BJ (cell line): ENCODE results near the gene C2orf68. TPM values are rescaled to one million over a fixed set of nuclear protein-coding genes. Genes with fewer than 3 reads are reported as not detected.
"Not testable (repeated sequence)": the region's sequence is repeated elsewhere in the genome, so short reads cannot be mapped to it uniquely, and the experiment has no call there.

Source experiments
- CTCF ChIA-PET: fragments of 350-600 bp; formaldehyde crosslinking; extraction: SDS; loops from one replicate; lab custom pipeline; 2021; ENCODE audit warnings: antibody characterized with exemption, inconsistent platforms; lab: Yijun Ruan, JAX
- POLR2A ChIA-PET: fragments of 300-600 bp; sonication (Branson Sonifier 250); formaldehyde crosslinking; extraction: SDS; loops from one replicate; lab custom pipeline; 2021; ENCODE audit warnings: antibody characterized with exemption; lab: Charles Lee
- DNase-seq: peaks from one replicate; pipeline ENCODE4 v3.0.0-alpha.2; 2011; ENCODE audit warnings: low read depth
- H3K27me3 ChIP-seq: 2 replicates; pipeline ENCODE4 v1.6.0; 2011; ENCODE audit warnings: low read length; ENCODE audit not compliant: control insufficient read depth, insufficient read depth
- H3K36me3 ChIP-seq: 2 replicates; pipeline ENCODE4 v1.5.1; 2011; ENCODE audit warnings: low read length; ENCODE audit not compliant: control insufficient read depth, insufficient read depth
- H3K4me3 ChIP-seq: 2 replicates; pipeline ENCODE4 v1.5.1; 2011; ENCODE audit warnings: low read depth, mild to moderate bottlenecking, control low read depth, low read length
- polyA plus RNA-seq: library from polyadenylated mRNA; depleted of rRNA; stranded (reverse); fragments of >200 nt; gene quantifications from 2 replicates; pipeline ENCODE4 v1.2.3, GENCODE V29; 2011
- TF ChIP-seq, protein P1 (sequence below): IDR thresholded peaks from 2 replicates; pipeline ENCODE4 v1.5.1; 2011; ENCODE audit warnings: low read depth, mild to moderate bottlenecking, control low read depth, inconsistent platforms, low read length, moderate library complexity; ENCODE audit not compliant: insufficient read depth

C2orf68 gene
- polyA plus RNA-seq, 1 experiment = 16.4 TPM

DNA sequence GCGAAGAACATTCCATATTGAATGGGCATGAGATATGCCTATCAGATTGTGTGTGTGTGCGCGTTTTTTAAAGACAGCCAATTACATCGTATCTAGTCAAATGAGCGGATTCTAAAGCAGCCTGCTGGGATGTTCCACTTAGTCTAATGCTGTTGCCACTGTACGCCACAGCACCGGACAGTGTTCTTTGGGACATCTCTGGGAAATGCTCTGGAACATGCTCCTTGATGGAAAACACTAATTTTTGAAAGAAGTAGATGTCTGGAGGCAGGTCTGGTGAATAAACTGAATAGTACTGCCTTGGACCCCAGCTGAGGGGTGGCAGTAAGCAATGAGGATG, 5.8 kb downstream of the C2orf68 start:
- ChIA-PET POLR2A (no interaction called here), CTCF (interaction anchor here (0.6 to 1.7 kb wide), 5 partner anchors 29 to 210 kb away, joined by 3 to 4 read pairs (median 3); no protein-coding TSS in a partner anchor)
- TF ChIP-seq, protein P1, sequence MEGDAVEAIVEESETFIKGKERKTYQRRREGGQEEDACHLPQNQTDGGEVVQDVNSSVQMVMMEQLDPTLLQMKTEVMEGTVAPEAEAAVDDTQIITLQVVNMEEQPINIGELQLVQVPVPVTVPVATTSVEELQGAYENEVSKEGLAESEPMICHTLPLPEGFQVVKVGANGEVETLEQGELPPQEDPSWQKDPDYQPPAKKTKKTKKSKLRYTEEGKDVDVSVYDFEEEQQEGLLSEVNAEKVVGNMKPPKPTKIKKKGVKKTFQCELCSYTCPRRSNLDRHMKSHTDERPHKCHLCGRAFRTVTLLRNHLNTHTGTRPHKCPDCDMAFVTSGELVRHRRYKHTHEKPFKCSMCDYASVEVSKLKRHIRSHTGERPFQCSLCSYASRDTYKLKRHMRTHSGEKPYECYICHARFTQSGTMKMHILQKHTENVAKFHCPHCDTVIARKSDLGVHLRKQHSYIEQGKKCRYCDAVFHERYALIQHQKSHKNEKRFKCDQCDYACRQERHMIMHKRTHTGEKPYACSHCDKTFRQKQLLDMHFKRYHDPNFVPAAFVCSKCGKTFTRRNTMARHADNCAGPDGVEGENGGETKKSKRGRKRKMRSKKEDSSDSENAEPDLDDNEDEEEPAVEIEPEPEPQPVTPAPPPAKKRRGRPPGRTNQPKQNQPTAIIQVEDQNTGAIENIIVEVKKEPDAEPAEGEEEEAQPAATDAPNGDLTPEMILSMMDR = no peak
- H3K27me3 ChIP-seq = no peaks in the 10 kb centered on the region
- H3K4me3 ChIP-seq = no peak overlapping the region
- DNase-seq = no peak
- peaks cover 9% of the 10 kb centered on the region; the same call in 1 of the 2 replicates for H3K36me3 ChIP-seq

DNA sequence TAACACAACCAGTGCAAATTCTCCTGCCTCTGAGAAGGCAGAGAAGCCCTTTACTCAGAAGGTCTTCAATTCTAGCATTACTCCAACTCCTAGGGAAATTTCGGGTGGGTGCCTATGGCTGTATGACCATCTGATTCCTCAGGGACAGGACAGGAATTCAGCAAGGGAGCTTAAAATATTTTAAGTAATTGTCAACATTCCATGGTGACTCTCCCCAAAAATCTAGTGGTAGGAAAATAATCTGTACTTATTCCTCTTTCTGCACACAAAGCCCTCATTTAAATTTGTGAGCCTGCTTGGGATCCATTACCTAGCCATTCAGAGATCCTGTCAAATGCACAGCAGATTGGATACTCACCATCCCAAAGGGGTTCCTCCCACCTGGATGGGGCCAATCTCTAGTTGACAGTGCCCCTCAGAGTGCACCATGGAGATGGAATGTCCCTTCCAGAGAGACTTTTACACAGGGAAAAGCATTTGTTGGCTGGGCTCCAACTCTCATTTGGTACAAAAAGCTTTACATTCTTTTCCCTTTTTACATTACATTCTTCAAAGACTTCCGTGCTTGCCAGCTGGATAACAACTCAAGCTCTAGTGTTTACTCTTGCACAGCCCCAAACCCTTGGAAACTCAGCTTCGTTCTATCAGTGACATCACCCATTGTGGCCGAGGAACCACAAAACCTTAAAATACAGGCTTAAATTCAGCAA, 6.3 kb downstream of the C2orf68 start:
- CTCF ChIA-PET = interaction anchor here (0.6 to 1.1 kb wide), 4 partner anchors 17 to 185 kb away, joined by 3 to 4 read pairs (median 4); no protein-coding TSS in a partner anchor
- TF ChIP-seq, protein P1 = no peak
- DNase-seq = no peak
- Histone ChIP-seq H3K27me3 (no peaks in the 10 kb centered on the region), H3K4me3 (no peak overlapping the region), H3K36me3 (peaks cover 9% of the 10 kb centered on the region)
- POLR2A ChIA-PET = interaction anchor here (2.2 kb wide), 1 partner anchor 10 kb away, joined by 8 read pairs; the partner anchor contains the start of gene RNF181

DNA sequence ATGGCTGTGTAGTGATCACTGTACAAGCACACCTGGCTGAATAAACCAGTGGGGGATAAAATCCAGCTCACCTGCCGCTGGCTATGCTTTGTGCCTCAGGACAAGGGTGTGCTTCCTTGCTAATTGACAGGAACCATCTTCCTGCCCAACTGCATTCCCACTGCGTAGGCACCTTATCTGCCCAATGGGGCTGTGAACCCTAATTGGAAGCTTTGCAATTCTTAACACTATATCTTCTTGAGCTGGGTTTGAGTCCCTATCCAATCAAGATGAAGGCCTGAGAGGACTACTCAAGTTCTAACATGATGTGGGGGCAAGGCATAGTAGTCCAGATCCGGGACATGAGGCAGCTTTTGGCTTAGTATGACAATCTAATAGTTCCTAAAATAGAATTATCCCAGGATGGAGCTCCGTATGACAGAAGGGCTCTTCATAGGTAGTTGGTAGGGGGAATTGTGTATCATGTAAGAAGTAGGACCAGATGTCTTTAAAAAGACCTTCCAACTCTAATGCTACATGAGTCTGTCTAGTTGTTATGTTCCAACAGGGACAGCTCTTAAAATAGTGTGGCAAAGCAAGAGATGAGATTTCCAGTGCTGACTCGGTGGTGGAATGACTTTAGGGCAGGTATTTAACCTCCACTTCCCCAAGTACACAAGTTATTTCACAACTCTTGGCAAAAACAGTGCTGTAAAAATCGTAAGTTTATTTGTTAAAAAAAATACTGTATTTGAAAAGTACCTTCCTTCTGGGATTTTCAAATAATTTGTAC, 7.1 kb downstream of the C2orf68 start:
- H3K27me3 ChIP-seq = no peaks in the 10 kb centered on the region
- TF ChIP-seq, protein P1 = no peak
- peaks cover 12% of the 10 kb centered on the region for H3K36me3 ChIP-seq
- POLR2A ChIA-PET = interaction anchor here (2.2 kb wide), 1 partner anchor 9 kb away, joined by 8 read pairs; the partner anchor contains the start of gene RNF181
- no peak overlapping the region for H3K4me3 ChIP-seq
- CTCF ChIA-PET = interaction anchor here (0.9 to 1.1 kb wide), 3 partner anchors 14 to 209 kb away, joined by 3 to 4 read pairs (median 3); no protein-coding TSS in a partner anchor
- no peak for DNase-seq

DNA sequence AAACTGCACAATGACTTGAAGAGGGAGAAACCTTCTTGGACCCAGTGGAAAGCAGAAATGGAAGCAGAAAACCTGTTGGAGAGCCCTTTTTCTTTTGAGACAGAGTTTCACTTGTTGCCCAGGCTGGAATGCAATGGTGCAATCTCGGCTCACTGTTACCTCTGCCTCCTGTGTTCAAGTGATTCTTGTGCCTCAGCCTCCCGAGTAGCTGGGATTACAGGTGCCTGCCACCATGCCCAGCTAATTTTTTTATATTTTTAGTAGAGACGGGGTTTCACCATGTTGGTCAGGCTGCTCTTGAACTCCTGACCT, 7.8 kb downstream of the C2orf68 start:
- DNase-seq, H3K4me3 ChIP-seq, H3K27me3 ChIP-seq: not testable (repeated sequence)
- CTCF ChIA-PET = interaction anchor here (1.0 to 1.1 kb wide), 2 partner anchors 13 to 210 kb away, joined by 3 read pairs; no protein-coding TSS in a partner anchor
- H3K36me3 ChIP-seq = peaks cover 14% of the 10 kb centered on the region
- POLR2A ChIA-PET = interaction anchor here (2.2 kb wide), 1 partner anchor 9 kb away, joined by 8 read pairs; the partner anchor contains the start of gene RNF181

DNA sequence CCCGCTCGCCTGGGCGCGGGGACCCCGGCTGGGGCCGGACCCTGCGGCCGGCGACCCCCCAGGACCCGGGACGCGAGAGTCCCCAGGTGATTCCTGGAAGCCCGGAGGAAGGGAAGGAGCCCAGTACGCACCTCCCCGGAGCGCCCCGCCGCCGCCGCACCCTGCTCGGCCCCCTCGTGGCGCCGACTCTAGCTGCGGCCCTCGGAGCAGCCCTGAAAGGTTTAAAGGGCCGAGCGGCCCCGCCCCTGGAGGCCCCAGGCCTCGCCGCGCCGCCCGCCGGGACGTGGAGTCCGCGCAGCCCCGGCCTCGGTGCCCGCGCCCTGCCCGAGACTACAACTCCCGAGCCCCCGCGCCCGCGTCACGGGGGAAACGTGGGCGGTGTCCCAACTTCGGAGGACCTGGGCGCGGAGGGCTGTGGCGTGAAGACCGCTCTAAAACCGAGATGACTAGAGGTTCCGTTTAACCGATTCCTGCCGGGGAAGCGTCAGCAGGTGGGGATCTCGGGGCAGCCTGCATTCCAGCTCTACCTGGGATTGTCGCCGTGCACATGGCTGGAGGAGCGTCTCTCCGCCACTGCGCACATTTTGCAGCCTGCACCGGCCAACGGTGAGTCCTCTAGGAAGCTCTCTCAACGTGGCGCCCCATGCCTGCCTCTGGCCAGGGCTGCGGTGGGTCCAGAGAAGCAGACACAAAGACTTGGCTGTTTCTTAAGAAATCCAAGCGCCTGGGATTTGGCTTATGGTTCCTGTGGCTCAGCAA, 9.2 kb downstream of the C2orf68 start, which contains the start of gene TMEM150A:
TMEM150A (minus strand) TSS at position 223 of the 759 bp plus-strand sequence. CDS start 750 bp downstream, outside the sequence.
- TF ChIP-seq, protein P1 = peak; percentile 28; the same call in 1 of the 2 replicates
- no peak for DNase-seq
- Histone ChIP-seq H3K4me3 (peak within 1 kb of the TSS; percentile 59), H3K27me3 (no peaks in the 10 kb centered on the region), H3K36me3 (peaks cover 12% of the 10 kb centered on the region)
- ChIA-PET CTCF (interaction anchor here (0.6 to 1.0 kb wide), 3 partner anchors 17 to 395 kb away, joined by 3 read pairs; no protein-coding TSS in a partner anchor), POLR2A (interaction anchor here (2.0 kb wide), 1 partner anchor 9 kb away, joined by 5 read pairs; the partner anchor contains the start of gene C2orf68)
